H9 (cell line): ENCODE measurements around the gene NUAK2. TPM values are rescaled to one million over a fixed set of nuclear protein-coding genes. Genes with fewer than 3 reads are reported as not detected.

Source experiments
- DNase-seq: peaks from one replicate; pipeline ENCODE4 v3.0.0-alpha.2; 2017
- H2AFZ ChIP-seq: one replicate; pipeline ENCODE4 v1.6.1; 2013; ENCODE audit warnings: mild to moderate bottlenecking, low read length, control low read depth, moderate library complexity
- H2AK5ac ChIP-seq: 2 replicates; pipeline ENCODE4 v1.6.1; 2013; ENCODE audit warnings: low read length, control low read depth, mixed read lengths; ENCODE audit not compliant: insufficient read length
- H2BK120ac ChIP-seq: one replicate; pipeline ENCODE4 v1.6.1; 2013; ENCODE audit warnings: low read depth, mild to moderate bottlenecking, low read length, control low read depth, inconsistent platforms; ENCODE audit not compliant: poor library complexity, severe bottlenecking
- H2BK12ac ChIP-seq: 2 replicates; pipeline ENCODE4 v1.6.1; 2013; ENCODE audit warnings: low read length, control low read depth, mixed read lengths, low read depth; ENCODE audit not compliant: insufficient read length
- H2BK15ac ChIP-seq: 2 replicates; pipeline ENCODE4 v1.6.1; 2013; ENCODE audit warnings: low read depth, low read length, control low read depth
- H2BK20ac ChIP-seq: one replicate; pipeline ENCODE4 v1.6.1; 2013; ENCODE audit warnings: low read depth, mild to moderate bottlenecking, low read length, control low read depth, inconsistent platforms; ENCODE audit not compliant: poor library complexity, severe bottlenecking
- H2BK5ac ChIP-seq: 2 replicates; pipeline ENCODE4 v1.6.1; 2013; ENCODE audit warnings: low read length, control low read depth, mixed read lengths; ENCODE audit not compliant: insufficient read length
- H3K14ac ChIP-seq: 2 replicates; pipeline ENCODE4 v1.6.1; 2013; ENCODE audit warnings: low read length, control low read depth; ENCODE audit not compliant: insufficient read depth
- H3K18ac ChIP-seq: 2 replicates; pipeline ENCODE4 v1.6.1; 2013; ENCODE audit warnings: low read depth, mild to moderate bottlenecking, mixed read lengths, low read length, control low read depth; ENCODE audit not compliant: insufficient read length
- H3K23ac ChIP-seq: 2 replicates; pipeline ENCODE4 v1.6.1; 2013; ENCODE audit warnings: low read length, control low read depth, mixed read lengths, low read depth; ENCODE audit not compliant: insufficient read length
- H3K23me2 ChIP-seq: 2 replicates; pipeline ENCODE4 v1.6.1; 2013; ENCODE audit warnings: low read depth, mild to moderate bottlenecking, mixed read lengths, low read length, control low read depth; ENCODE audit not compliant: insufficient read length, poor library complexity, severe bottlenecking
- H3K27ac ChIP-seq: 2 replicates; pipeline ENCODE4 v1.5.1; 2013; ENCODE audit warnings: low read length, control low read depth, mixed read lengths, low read depth; ENCODE audit not compliant: insufficient read length
- H3K27me3 ChIP-seq: 2 replicates; pipeline ENCODE4 v1.6.1; 2013; ENCODE audit warnings: low read length, control low read depth, inconsistent platforms; ENCODE audit not compliant: insufficient read depth
- H3K4ac ChIP-seq: 2 replicates; pipeline ENCODE4 v1.6.1; 2013; ENCODE audit warnings: low read depth, mild to moderate bottlenecking, control low read depth, inconsistent platforms, low read length, moderate library complexity
- H3K4me1 ChIP-seq: 2 replicates; pipeline ENCODE4 v1.6.1; 2013; ENCODE audit warnings: low read length, control low read depth, inconsistent platforms; ENCODE audit not compliant: insufficient read depth
- H3K4me2 ChIP-seq: 2 replicates; pipeline ENCODE4 v1.6.1; 2013; ENCODE audit warnings: low read length, control low read depth, mixed read lengths; ENCODE audit not compliant: insufficient read length, insufficient read depth
- H3K56ac ChIP-seq: 2 replicates; pipeline ENCODE4 v1.6.1; 2013; ENCODE audit warnings: low read depth, mild to moderate bottlenecking, mixed read lengths, low read length, control low read depth; ENCODE audit not compliant: insufficient read length
- H3K79me1 ChIP-seq: 2 replicates; pipeline ENCODE4 v1.6.1; 2013; ENCODE audit warnings: low read depth, mild to moderate bottlenecking, moderate library complexity, low read length, control low read depth, inconsistent platforms; ENCODE audit not compliant: insufficient read depth, poor library complexity, severe bottlenecking
- H3K79me2 ChIP-seq: 2 replicates; pipeline ENCODE4 v1.6.1; 2013; ENCODE audit warnings: low read length, control low read depth, inconsistent platforms; ENCODE audit not compliant: insufficient read depth
- H3K9ac ChIP-seq: 2 replicates; pipeline ENCODE4 v1.6.1; 2013; ENCODE audit warnings: low read length, control low read depth, mixed read lengths; ENCODE audit not compliant: insufficient read length; ENCODE audit errors: extremely low read depth
- H3K9me3 ChIP-seq: one replicate; pipeline ENCODE4 v1.6.1; 2013; ENCODE audit warnings: low read depth, low read length, inconsistent platforms; ENCODE audit not compliant: control insufficient read depth
- H3T11ph ChIP-seq: one replicate; pipeline ENCODE4 v1.6.1; 2013; ENCODE audit warnings: mild to moderate bottlenecking, low read length, control low read depth, inconsistent platforms
- H4K20me1 ChIP-seq: one replicate; pipeline ENCODE4 v1.6.1; 2013; ENCODE audit not compliant: control insufficient read depth, insufficient read length, insufficient read depth
- H4K5ac ChIP-seq: 2 replicates; pipeline ENCODE4 v1.6.1; 2013; ENCODE audit warnings: low read depth, mild to moderate bottlenecking, mixed read lengths, low read length, control low read depth; ENCODE audit not compliant: insufficient read length
- H4K8ac ChIP-seq: replicated peaks from 2 replicates; pipeline ENCODE4 v1.6.1; 2013; ENCODE audit warnings: low read length, control low read depth, mixed read lengths, low read depth; ENCODE audit not compliant: insufficient read length
- H4K91ac ChIP-seq: 2 replicates; pipeline ENCODE4 v1.6.1; 2013; ENCODE audit warnings: low read depth, mild to moderate bottlenecking, moderate library complexity, mixed read lengths, low read length, control low read depth; ENCODE audit not compliant: insufficient read length
- H3K27ac Mint-ChIP-seq, 3 experiments: 2 replicates in 2 of 3; 3 replicates in 1 of 3; pipeline ENCODE4 v1.8.0; 2020 to 2021; ENCODE audit warnings: mixed read lengths in 3 of 3, mild to moderate bottlenecking in 1 of 3, moderate library complexity in 1 of 3
- H3K27me3 Mint-ChIP-seq: 2 replicates; pipeline ENCODE4 v1.8.0; 2021; ENCODE audit warnings: low read depth, mild to moderate bottlenecking, moderate library complexity, mixed read lengths
- H3K36me3 Mint-ChIP-seq, 3 experiments: 2 replicates in 2 of 3; 3 replicates in 1 of 3; pipeline ENCODE4 v1.8.0; 2020 to 2021; ENCODE audit warnings: low read depth in 3 of 3, mixed read lengths in 3 of 3; ENCODE audit not compliant: insufficient read depth in 1 of 3
- H3K4me1 Mint-ChIP-seq, 2 experiments: 2 replicates each; pipeline ENCODE4 v1.8.0; 2020; ENCODE audit warnings: mixed read lengths in 2 of 2
- H3K4me3 Mint-ChIP-seq, 2 experiments: 2 replicates in 1 of 2; 3 replicates in 1 of 2; pipeline ENCODE4 v1.8.0; 2020 to 2021; ENCODE audit warnings: mild to moderate bottlenecking in 2 of 2, mixed read lengths in 2 of 2, moderate library complexity in 1 of 2
- H3K9me3 Mint-ChIP-seq, 2 experiments: 2 replicates in 1 of 2; 3 replicates in 1 of 2; pipeline ENCODE4 v1.8.0; 2020; ENCODE audit warnings: mild to moderate bottlenecking in 2 of 2, mixed read lengths in 2 of 2, moderate library complexity in 1 of 2
- CTCF ChIP-seq: fragments of 200-600 bp; sonication (generic); conservative IDR thresholded peaks from 3 replicates; pipeline ENCODE4 v1.8.0; 2021; ENCODE audit warnings: antibody characterized with exemption, mild to moderate bottlenecking
- WGBS: extraction: QIAGEN DNeasy Blood & Tissue Kit; methylation state at CpG from one replicate; pipeline ENCODE4 v1.1.7; 2013; ENCODE audit warnings: missing lambda C conversion rate, low lambda C conversion rate, mixed read lengths; ENCODE audit not compliant: insufficient read length; ENCODE audit errors: extremely low coverage; 5-methylcytosine and 5-hydroxymethylcytosine counted together
- total RNA-seq: library from RNA; stranded (reverse); gene quantifications from 2 replicates; pipeline ENCODE4 v1.2.1, GENCODE V29; 2021

The NUAK2 gene
- total RNA-seq, 1 experiment from 2014 or later, result 15.4 TPM

GRCh38 chr1:205340676-205341075 lies 19.1 kb upstream of the NUAK2 start:
- peaks cover 0 to 2% (median 0%) of the 10 kb centered on the region in 3 experiments; a peak in 2 of 7 replicates for H3K36me3 Mint-ChIP-seq
- H3K23ac ChIP-seq, result no peak overlapping the region
- no peak overlapping the region for H3K4me3 Mint-ChIP-seq
- no peaks in the 10 kb centered on the region for H4K20me1 ChIP-seq
- H3K79me1 ChIP-seq, result no peaks in the 10 kb centered on the region
- no peak overlapping the region for H2AFZ ChIP-seq
- H3K4me1 Mint-ChIP-seq, result peaks cover 41% of the 10 kb centered on the region in 2 experiments
- H3K9me3 ChIP-seq, result no peaks in the 10 kb centered on the region
- no peak overlapping the region for H3T11ph ChIP-seq
- no peak for DNase-seq
- TF ChIP-seq CTCF, result no peak
- no peak overlapping the region for H4K5ac ChIP-seq
- H3K23me2 ChIP-seq, result peaks cover 4% of the 10 kb centered on the region
- peaks cover 62% of the 10 kb centered on the region for H3K27me3 Mint-ChIP-seq
- no peaks in the 10 kb centered on the region for H3K9me3 Mint-ChIP-seq
- no peak overlapping the region for H2BK15ac ChIP-seq
- no peak overlapping the region for H3K14ac ChIP-seq
- H3K4ac ChIP-seq, result no peak overlapping the region
- no peak overlapping the region for H2AK5ac ChIP-seq
- WGBS, result no CpG with 5 or more reads among the region's 1 CpG
- H3K9ac ChIP-seq, result no peak overlapping the region
- H3K56ac ChIP-seq, result no peak overlapping the region
- H3K18ac ChIP-seq, result no peak overlapping the region
- H3K4me1 ChIP-seq, result peaks cover 7% of the 10 kb centered on the region
- H3K27ac ChIP-seq, result no peak overlapping the region
- H3K79me2 ChIP-seq, result no peaks in the 10 kb centered on the region
- no peak overlapping the region for H4K8ac ChIP-seq
- no peak overlapping the region for H2BK12ac ChIP-seq
- H2BK5ac ChIP-seq, result no peak overlapping the region
- no peak overlapping the region for H2BK120ac ChIP-seq
- no peak overlapping the region for H4K91ac ChIP-seq
- no peak overlapping the region for H3K27ac Mint-ChIP-seq
- no peak overlapping the region for H2BK20ac ChIP-seq
- H3K27me3 ChIP-seq, result peaks cover 12% of the 10 kb centered on the region; the same call in 1 of the 2 replicates
- no peak overlapping the region for H3K4me2 ChIP-seq
